MM.1S (cell line): ENCODE data around the gene IL1RAPL2.
A peak's percentile ranks its signal among the peaks of the same experiment; 100 is the strongest.

ENCODE experiments used
- DNase-seq: peaks from one replicate; pipeline ENCODE4 v3.0.0-alpha.2; 2015
- H2AFZ ChIP-seq: fragments of 300-600 bp; sonication (generic); 2 replicates; pipeline ENCODE4 v1.6.0; 2016; ENCODE audit warnings: antibody characterized with exemption, low read length
- H3F3A ChIP-seq: fragments of 300-600 bp; sonication (generic); 2 replicates; pipeline ENCODE4 v1.6.1; 2016; ENCODE audit warnings: mild to moderate bottlenecking, antibody characterized with exemption, low read length, moderate library complexity, mixed read lengths; ENCODE audit not compliant: insufficient read depth
- H3K27ac ChIP-seq: fragments of 300-600 bp; sonication (generic); 2 replicates; pipeline ENCODE4 v1.5.1; 2016; ENCODE audit warnings: mild to moderate bottlenecking, low read length
- H3K27me3 ChIP-seq: fragments of 300-600 bp; sonication (generic); replicated peaks from 2 replicates; pipeline ENCODE4 v1.6.0; 2016; ENCODE audit warnings: low read length; ENCODE audit not compliant: insufficient read depth
- H3K36me3 ChIP-seq: fragments of 300-600 bp; sonication (generic); replicated peaks from 2 replicates; pipeline ENCODE4 v1.6.1; 2016; ENCODE audit warnings: mild to moderate bottlenecking, low read length, mixed read lengths; ENCODE audit not compliant: insufficient read depth
- H3K4me1 ChIP-seq: fragments of 300-600 bp; sonication (generic); 2 replicates; pipeline ENCODE4 v1.6.1; 2016; ENCODE audit warnings: low read length, mixed read lengths
- H3K4me2 ChIP-seq: fragments of 300-600 bp; sonication (generic); 2 replicates; pipeline ENCODE4 v1.6.0; 2016; ENCODE audit warnings: low read depth, low read length
- H3K4me3 ChIP-seq: fragments of 300-600 bp; sonication (generic); 2 replicates; pipeline ENCODE4 v1.5.1; 2016; ENCODE audit warnings: low read length, mixed read lengths
- H3K79me2 ChIP-seq: fragments of 300-600 bp; sonication (generic); 2 replicates; pipeline ENCODE4 v1.6.1; 2016; ENCODE audit warnings: mixed run types, low read length, mixed read lengths
- H3K9ac ChIP-seq: fragments of 300-600 bp; sonication (generic); 2 replicates; pipeline ENCODE4 v1.6.1; 2016; ENCODE audit warnings: low read length, mixed read lengths
- H3K9me2 ChIP-seq: fragments of 300-600 bp; sonication (generic); replicated peaks from 2 replicates; pipeline ENCODE4 v1.6.1; 2016; ENCODE audit warnings: mild to moderate bottlenecking, low read length, mixed read lengths; ENCODE audit not compliant: insufficient read depth
- H3K9me3 ChIP-seq: fragments of 300-600 bp; sonication (generic); replicated peaks from 2 replicates; pipeline ENCODE4 v1.6.1; 2016; ENCODE audit warnings: mild to moderate bottlenecking, low read length, mixed read lengths; ENCODE audit not compliant: insufficient read depth
- H4K20me1 ChIP-seq: fragments of 300-600 bp; sonication (generic); 2 replicates; pipeline ENCODE4 v1.6.1; 2016; ENCODE audit warnings: mild to moderate bottlenecking, low read length, moderate library complexity, mixed read lengths; ENCODE audit not compliant: insufficient read depth
- EZH2 ChIP-seq: fragments of 300-600 bp; sonication (generic); optimal IDR thresholded peaks from 2 replicates; pipeline ENCODE3; 2017; ENCODE audit warnings: low read depth, mild to moderate bottlenecking, antibody characterized with exemption, low read length, mixed read lengths
- EZH2phosphoT487 ChIP-seq: fragments of 300-600 bp; sonication (generic); IDR thresholded peaks from 2 replicates; pipeline ENCODE4 v1.6.1; 2018; ENCODE audit warnings: antibody characterized with exemption, low read length
- TF ChIP-seq, protein P1 (sequence below): fragments of 300-600 bp; sonication (generic); IDR thresholded peaks from 2 replicates; pipeline ENCODE4 v1.5.1; 2016; ENCODE audit warnings: antibody characterized with exemption, low read length, mixed read lengths

The IL1RAPL2 gene

GRCh38 chrX:105120463-105120862, 554.5 kb downstream of the IL1RAPL2 start:
- TF ChIP-seq EZH2phosphoT487 (no peak), EZH2 (no peak)
- TF ChIP-seq, protein P1, sequence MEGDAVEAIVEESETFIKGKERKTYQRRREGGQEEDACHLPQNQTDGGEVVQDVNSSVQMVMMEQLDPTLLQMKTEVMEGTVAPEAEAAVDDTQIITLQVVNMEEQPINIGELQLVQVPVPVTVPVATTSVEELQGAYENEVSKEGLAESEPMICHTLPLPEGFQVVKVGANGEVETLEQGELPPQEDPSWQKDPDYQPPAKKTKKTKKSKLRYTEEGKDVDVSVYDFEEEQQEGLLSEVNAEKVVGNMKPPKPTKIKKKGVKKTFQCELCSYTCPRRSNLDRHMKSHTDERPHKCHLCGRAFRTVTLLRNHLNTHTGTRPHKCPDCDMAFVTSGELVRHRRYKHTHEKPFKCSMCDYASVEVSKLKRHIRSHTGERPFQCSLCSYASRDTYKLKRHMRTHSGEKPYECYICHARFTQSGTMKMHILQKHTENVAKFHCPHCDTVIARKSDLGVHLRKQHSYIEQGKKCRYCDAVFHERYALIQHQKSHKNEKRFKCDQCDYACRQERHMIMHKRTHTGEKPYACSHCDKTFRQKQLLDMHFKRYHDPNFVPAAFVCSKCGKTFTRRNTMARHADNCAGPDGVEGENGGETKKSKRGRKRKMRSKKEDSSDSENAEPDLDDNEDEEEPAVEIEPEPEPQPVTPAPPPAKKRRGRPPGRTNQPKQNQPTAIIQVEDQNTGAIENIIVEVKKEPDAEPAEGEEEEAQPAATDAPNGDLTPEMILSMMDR = no peak
- H3K27ac ChIP-seq = no peak overlapping the region
- H3K4me3 ChIP-seq = no peak overlapping the region
- no peaks in the 10 kb centered on the region for H3K79me2 ChIP-seq
- H3K27me3 ChIP-seq = no peaks in the 10 kb centered on the region
- H3K4me2 ChIP-seq = peak overlapping the region; percentile 24; the same call in 1 of the 2 replicates
- DNase-seq = peak; percentile 29
- no peaks in the 10 kb centered on the region for H3K9me3 ChIP-seq
- no peaks in the 10 kb centered on the region for H3F3A ChIP-seq
- H3K4me1 ChIP-seq = 0 out of 2 replicates have a peak, but pooled peaks cover 5% of the 10 kb centered on the region
- H4K20me1 ChIP-seq = no peaks in the 10 kb centered on the region
- no peaks in the 10 kb centered on the region for H3K9me2 ChIP-seq
- H2AFZ ChIP-seq = no peak overlapping the region
- H3K9ac ChIP-seq = no peak overlapping the region
- no peaks in the 10 kb centered on the region for H3K36me3 ChIP-seq

- no peak overlapping the region for H3K4me3 ChIP-seq
- no peaks in the 10 kb centered on the region for H3K9me2 ChIP-seq
- no peak overlapping the region for H3K27ac ChIP-seq
- H3K4me2 ChIP-seq = no peak overlapping the region
- H3F3A ChIP-seq = no peaks in the 10 kb centered on the region
- no peaks in the 10 kb centered on the region for H3K9me3 ChIP-seq
- H3K36me3 ChIP-seq = no peaks in the 10 kb centered on the region
- H2AFZ ChIP-seq = no peak overlapping the region
- no peaks in the 10 kb centered on the region for H3K27me3 ChIP-seq
- TF ChIP-seq, protein P1 = no peak
- TF ChIP-seq EZH2 (no peak), EZH2phosphoT487 (no peak)
- no peak overlapping the region for H3K9ac ChIP-seq
- H4K20me1 ChIP-seq = no peaks in the 10 kb centered on the region
- H3K4me1 ChIP-seq = 0 out of 2 replicates have a peak, but pooled peaks cover 5% of the 10 kb centered on the region
- H3K79me2 ChIP-seq = no peaks in the 10 kb centered on the region
- DNase-seq = no peak
Observed at GRCh38 chrX:105121186-105121585, 555.2 kb downstream of the IL1RAPL2 start.

DNA sequence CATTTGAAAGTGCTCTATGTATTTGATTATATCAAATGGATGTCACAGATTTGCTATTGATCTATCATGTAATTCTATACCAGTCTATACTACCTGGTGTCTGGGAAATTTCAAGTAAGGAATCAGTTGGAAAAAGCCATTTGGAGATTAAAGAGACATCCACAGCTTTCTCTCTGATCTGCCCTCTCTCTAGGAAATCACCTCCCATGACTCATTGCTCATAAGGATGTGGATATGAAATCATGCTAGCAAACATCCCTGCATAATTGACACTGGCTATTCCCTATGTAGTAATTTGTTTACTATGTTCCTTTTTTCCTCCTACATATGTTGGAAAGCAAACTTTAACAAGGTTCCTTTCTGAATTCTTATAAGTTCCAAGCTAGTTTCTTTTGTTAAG, 560.2 kb downstream of the IL1RAPL2 start:
- no peak overlapping the region for H3K27ac ChIP-seq
- no peak overlapping the region for H2AFZ ChIP-seq
- H3K9ac ChIP-seq = no peak overlapping the region
- no peaks in the 10 kb centered on the region for H3K79me2 ChIP-seq
- no peaks in the 10 kb centered on the region for H3K9me2 ChIP-seq
- DNase-seq = no peak
- no peaks in the 10 kb centered on the region for H3K36me3 ChIP-seq
- H3K9me3 ChIP-seq = no peaks in the 10 kb centered on the region
- H3K27me3 ChIP-seq = no peaks in the 10 kb centered on the region
- TF ChIP-seq EZH2 (no peak), EZH2phosphoT487 (no peak)
- TF ChIP-seq, protein P1 = no peak
- no peaks in the 10 kb centered on the region for H4K20me1 ChIP-seq
- H3K4me2 ChIP-seq = no peak overlapping the region
- no peaks in the 10 kb centered on the region for H3K4me1 ChIP-seq
- no peaks in the 10 kb centered on the region for H3F3A ChIP-seq
- H3K4me3 ChIP-seq = no peak overlapping the region
